ENCODE measurements around the gene IL17RD. TPM values are rescaled to one million over a fixed set of nuclear protein-coding genes. Genes with fewer than 3 reads are reported as not detected.

Gene IL17RD
- total and polyA plus RNA-seq, 2 of the 13 experiments (the other 11 are each of a cell fraction or from before 2014, with no cell fraction given): 0.28 to 0.31 TPM

DNA sequence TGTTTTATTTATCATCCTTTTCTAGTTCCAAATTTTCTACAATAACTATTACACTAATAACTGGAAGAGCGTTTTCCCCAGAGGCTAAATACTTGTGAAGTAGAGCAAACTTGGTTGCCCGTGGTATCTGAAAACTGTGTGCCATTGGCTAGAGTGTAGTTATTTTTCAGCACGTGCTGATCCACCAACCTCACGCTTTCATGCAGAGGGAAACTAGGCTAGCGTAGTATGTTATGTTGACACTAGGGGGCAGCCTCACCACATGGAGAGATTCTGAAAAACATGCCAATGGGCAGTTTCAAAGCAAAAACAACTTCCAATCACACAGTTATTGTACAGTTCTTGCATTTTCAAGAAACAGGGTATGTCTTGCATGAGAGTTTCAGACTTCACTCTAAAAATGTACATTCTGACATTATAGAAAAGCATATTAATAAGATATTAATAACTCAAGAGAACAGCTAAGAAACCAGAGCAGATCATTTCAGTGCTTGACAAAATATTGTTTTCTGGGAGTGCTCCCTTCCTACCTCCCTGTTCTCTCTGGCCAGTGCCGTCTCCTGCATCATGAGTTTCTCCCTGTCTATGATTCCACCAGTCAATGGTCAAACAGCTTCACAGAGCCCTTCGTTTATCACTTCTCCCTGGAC, 65.0 kb downstream of the IL17RD start (continued):
- TF ChIP-seq, protein P1, sequence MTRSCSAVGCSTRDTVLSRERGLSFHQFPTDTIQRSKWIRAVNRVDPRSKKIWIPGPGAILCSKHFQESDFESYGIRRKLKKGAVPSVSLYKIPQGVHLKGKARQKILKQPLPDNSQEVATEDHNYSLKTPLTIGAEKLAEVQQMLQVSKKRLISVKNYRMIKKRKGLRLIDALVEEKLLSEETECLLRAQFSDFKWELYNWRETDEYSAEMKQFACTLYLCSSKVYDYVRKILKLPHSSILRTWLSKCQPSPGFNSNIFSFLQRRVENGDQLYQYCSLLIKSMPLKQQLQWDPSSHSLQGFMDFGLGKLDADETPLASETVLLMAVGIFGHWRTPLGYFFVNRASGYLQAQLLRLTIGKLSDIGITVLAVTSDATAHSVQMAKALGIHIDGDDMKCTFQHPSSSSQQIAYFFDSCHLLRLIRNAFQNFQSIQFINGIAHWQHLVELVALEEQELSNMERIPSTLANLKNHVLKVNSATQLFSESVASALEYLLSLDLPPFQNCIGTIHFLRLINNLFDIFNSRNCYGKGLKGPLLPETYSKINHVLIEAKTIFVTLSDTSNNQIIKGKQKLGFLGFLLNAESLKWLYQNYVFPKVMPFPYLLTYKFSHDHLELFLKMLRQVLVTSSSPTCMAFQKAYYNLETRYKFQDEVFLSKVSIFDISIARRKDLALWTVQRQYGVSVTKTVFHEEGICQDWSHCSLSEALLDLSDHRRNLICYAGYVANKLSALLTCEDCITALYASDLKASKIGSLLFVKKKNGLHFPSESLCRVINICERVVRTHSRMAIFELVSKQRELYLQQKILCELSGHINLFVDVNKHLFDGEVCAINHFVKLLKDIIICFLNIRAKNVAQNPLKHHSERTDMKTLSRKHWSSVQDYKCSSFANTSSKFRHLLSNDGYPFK (CRISPR knock-in tag; IDR thresholded peaks at IDR 0.05; ENCODE audit: borderline replicate concordance): no peak
- TF ChIP-seq MBNL3 (CRISPR knock-in tag; conservative IDR thresholded peaks at IDR 0.05) (no peak), FOXO1 (CRISPR knock-in tag; IDR thresholded peaks at IDR 0.05) (peak; percentile 37; the same call in 1 of the 2 replicates), FOXA3 (CRISPR knock-in tag; IDR thresholded peaks at IDR 0.05) (0 out of 2 replicates have a peak, but pooled peaks have one; percentile 29), FOXK1 (CRISPR knock-in tag; IDR thresholded peaks at IDR 0.05; ENCODE audit: borderline replicate concordance, low read depth) (peak; percentile 65; the same call in 1 of the 2 replicates), SRY (CRISPR knock-in tag; IDR thresholded peaks at IDR 0.05) (no peak), ZFX (CRISPR knock-in tag; IDR thresholded peaks at IDR 0.05; ENCODE audit: low read depth) (no peak), KAT2B (IDR thresholded peaks at IDR 0.05; ENCODE audit: borderline replicate concordance, low read depth, low read length) (no peak), ZNF776 (CRISPR knock-in tag; IDR thresholded peaks at IDR 0.05) (no peak), HNF4G (IDR thresholded peaks at IDR 0.05; ENCODE audit: borderline replicate concordance, low read depth, low read length) (no peak), HNF4G (CRISPR knock-in tag; IDR thresholded peaks at IDR 0.05; ENCODE audit: borderline replicate concordance, low read depth) (no peak), RXRB (CRISPR knock-in tag; IDR thresholded peaks at IDR 0.05; ENCODE audit: borderline replicate concordance) (0 out of 2 replicates have a peak, but pooled peaks have one; percentile 16), ZNF570 (CRISPR knock-in tag; IDR thresholded peaks at IDR 0.05; ENCODE audit: borderline replicate concordance) (no peak), DMAP1 (CRISPR knock-in tag; IDR thresholded peaks at IDR 0.05) (no peak), ZNF331 (CRISPR knock-in tag; IDR thresholded peaks at IDR 0.05) (peak; percentile 58; the same call in 1 of the 2 replicates), SAP130 (CRISPR knock-in tag; IDR thresholded peaks at IDR 0.05; ENCODE audit: low read depth) (0 out of 2 replicates have a peak, but pooled peaks have one; percentile 34), THYN1 (CRISPR knock-in tag; IDR thresholded peaks at IDR 0.05; ENCODE audit: borderline replicate concordance, low read depth) (no peak), KLF16 (CRISPR knock-in tag; IDR thresholded peaks at IDR 0.05) (peak in 1 of 2 experiments; percentile 66; a peak in 1 of 4 replicates), GATAD2A (CRISPR knock-in tag; IDR thresholded peaks at IDR 0.05) (peak; percentile 26; the same call in 1 of the 2 replicates), FLYWCH1 (CRISPR knock-in tag; IDR thresholded peaks at IDR 0.05) (no peak), KAT7 (CRISPR knock-in tag; IDR thresholded peaks at IDR 0.05; ENCODE audit: borderline replicate concordance) (no peak)
- TF ChIP-seq, protein P2, sequence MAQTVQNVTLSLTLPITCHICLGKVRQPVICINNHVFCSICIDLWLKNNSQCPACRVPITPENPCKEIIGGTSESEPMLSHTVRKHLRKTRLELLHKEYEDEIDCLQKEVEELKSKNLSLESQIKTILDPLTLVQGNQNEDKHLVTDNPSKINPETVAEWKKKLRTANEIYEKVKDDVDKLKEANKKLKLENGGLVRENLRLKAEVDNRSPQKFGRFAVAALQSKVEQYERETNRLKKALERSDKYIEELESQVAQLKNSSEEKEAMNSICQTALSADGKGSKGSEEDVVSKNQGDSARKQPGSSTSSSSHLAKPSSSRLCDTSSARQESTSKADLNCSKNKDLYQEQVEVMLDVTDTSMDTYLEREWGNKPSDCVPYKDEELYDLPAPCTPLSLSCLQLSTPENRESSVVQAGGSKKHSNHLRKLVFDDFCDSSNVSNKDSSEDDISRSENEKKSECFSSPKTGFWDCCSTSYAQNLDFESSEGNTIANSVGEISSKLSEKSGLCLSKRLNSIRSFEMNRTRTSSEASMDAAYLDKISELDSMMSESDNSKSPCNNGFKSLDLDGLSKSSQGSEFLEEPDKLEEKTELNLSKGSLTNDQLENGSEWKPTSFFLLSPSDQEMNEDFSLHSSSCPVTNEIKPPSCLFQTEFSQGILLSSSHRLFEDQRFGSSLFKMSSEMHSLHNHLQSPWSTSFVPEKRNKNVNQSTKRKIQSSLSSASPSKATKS (CRISPR knock-in tag; IDR thresholded peaks at IDR 0.05): no peak
- TF ChIP-seq, protein P3, sequence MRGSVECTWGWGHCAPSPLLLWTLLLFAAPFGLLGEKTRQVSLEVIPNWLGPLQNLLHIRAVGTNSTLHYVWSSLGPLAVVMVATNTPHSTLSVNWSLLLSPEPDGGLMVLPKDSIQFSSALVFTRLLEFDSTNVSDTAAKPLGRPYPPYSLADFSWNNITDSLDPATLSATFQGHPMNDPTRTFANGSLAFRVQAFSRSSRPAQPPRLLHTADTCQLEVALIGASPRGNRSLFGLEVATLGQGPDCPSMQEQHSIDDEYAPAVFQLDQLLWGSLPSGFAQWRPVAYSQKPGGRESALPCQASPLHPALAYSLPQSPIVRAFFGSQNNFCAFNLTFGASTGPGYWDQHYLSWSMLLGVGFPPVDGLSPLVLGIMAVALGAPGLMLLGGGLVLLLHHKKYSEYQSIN (CRISPR knock-in tag; IDR thresholded peaks at IDR 0.05; ENCODE audit: borderline replicate concordance): no peak
- TF ChIP-seq, protein P4, sequence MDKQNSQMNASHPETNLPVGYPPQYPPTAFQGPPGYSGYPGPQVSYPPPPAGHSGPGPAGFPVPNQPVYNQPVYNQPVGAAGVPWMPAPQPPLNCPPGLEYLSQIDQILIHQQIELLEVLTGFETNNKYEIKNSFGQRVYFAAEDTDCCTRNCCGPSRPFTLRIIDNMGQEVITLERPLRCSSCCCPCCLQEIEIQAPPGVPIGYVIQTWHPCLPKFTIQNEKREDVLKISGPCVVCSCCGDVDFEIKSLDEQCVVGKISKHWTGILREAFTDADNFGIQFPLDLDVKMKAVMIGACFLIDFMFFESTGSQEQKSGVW (CRISPR knock-in tag; IDR thresholded peaks at IDR 0.05; ENCODE audit: borderline replicate concordance): no peak

All from HepG2 (cell line).